Large intestine (tissue), 3 donors: ENCODE data around the gene PATL1. TPM values are rescaled to one million over a fixed set of nuclear protein-coding genes. Genes with fewer than 3 reads are reported as not detected.
A peak's percentile ranks its signal among the peaks of the same experiment; 100 is the strongest.

Experiments
- DNase-seq, 2 donors: peaks; one replicate each; pipeline versions ENCODE4 v3.0.0 to v3.0.0-alpha.2; 2013
- H3K27ac ChIP-seq: one replicate; pipeline ENCODE4 v1.5.1; 2013; ENCODE audit warnings: low read length
- H3K27me3 ChIP-seq: 2 replicates; pipeline ENCODE4 v1.6.1; 2013; ENCODE audit warnings: low read length; ENCODE audit not compliant: control insufficient read depth, insufficient read depth
- H3K36me3 ChIP-seq: 2 replicates; pipeline ENCODE4 v1.6.1; 2013; ENCODE audit warnings: low read length; ENCODE audit not compliant: control insufficient read depth, insufficient read depth
- H3K4me1 ChIP-seq: one replicate; pipeline ENCODE4 v1.6.1; 2013; ENCODE audit warnings: low read length; ENCODE audit not compliant: control insufficient read depth, insufficient read depth
- H3K4me3 ChIP-seq: one replicate; pipeline ENCODE4 v1.5.1; 2013; ENCODE audit warnings: low read length
- H3K9me3 ChIP-seq: one replicate; pipeline ENCODE4 v1.6.1; 2013; ENCODE audit warnings: mild to moderate bottlenecking, low read depth, low read length, moderate library complexity; ENCODE audit not compliant: control insufficient read depth
- WGBS: methylation state at CpG from one replicate; pipeline ENCODE4 v1.1.5; 2013; ENCODE audit warnings: low lambda C conversion rate; ENCODE audit not compliant: insufficient coverage; 5-methylcytosine and 5-hydroxymethylcytosine counted together
- polyA plus RNA-seq: library from polyadenylated mRNA; unstranded; fragments of 120-200 nt; gene quantifications from one replicate; pipeline ENCODE4 v1.2.1, GENCODE V29; 2013

Gene PATL1
- polyA plus RNA-seq, 1 donor, result 38.0 TPM

DNA sequence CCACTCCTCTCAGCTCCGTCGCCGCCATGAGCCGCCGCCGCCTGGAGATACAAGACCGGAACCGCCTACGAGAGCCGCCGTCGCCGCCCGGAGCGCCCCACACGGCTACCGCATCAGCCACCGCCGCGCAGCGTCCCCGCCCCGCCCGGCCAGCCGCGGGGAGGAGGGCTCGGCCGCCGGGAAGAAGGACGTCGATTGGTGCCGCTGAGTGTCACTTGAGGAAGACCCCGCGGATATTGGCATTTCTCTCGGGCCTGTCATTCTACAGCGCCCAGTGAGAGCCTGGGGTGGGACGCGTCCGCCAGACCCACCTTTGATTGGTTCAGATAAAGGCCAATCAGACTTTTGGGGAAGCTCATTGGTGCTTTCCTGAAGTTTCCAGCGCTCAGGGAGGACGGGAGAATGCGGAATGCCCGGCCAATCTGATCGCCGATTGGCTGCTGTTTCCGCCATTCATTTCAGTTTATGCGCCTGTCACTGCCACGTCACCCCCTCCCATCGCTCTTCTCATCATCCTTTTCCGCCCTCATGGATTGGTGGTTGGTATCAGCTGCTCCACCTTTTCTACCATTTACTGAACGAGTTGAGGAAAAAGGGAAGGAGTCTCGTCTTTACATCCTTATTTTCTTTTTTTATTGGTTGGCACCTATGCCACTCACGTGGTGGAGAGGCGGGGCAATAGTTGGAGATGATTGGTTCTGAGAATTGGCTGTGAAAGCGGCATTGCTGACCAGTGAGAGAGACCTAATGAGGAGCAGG is 53.0 kb downstream of the PATL1 start, which contains the start of gene OSBP:
Gene OSBP (minus strand): TSS at position 138 of the 759 bp plus-strand sequence. CDS start 110 bp downstream, at position 28.
- DNase-seq, result peak; percentile 100
- Histone ChIP-seq H3K36me3 (no peaks in the 10 kb centered on the region), H3K9me3 (no peaks in the 10 kb centered on the region), H3K4me3 (peak within 1 kb of the TSS; percentile 80), H3K27ac (peak within 1 kb of the TSS; percentile 89), H3K27me3 (no peaks in the 10 kb centered on the region), H3K4me1 (peaks cover 14% of the 10 kb centered on the region)
- WGBS, result 3% methylated on average over 5 of the region's 55 CpGs

DNA sequence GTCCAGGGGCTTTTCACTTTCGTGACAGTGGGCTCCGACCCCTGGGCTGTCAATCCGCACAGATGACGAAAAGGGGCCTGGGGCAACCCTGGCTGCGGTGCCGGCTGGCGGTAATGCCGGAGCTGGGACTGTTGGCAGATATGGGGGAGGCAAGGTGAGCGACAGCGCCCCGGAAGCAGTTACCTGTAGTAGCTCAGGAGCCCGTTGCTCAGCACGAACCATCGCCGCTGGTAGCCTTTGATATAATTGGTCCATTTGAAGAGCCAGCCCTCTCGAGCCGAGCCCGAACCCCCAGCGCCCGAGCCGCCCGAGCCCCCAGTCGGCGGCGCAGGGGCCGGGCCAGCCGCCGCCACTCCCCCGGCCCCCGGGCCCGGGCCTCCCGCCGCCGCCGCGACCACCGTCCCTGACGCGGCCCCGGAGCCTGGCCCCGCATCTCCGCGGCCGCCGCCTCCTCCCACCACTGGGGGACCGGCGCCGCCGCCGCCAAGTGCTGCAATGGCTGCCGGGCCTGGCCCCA is 53.7 kb downstream of the PATL1 start:
- peak overlapping the region; percentile 80 for H3K4me3 ChIP-seq
- H3K27ac ChIP-seq, result peak overlapping the region; percentile 79
- H3K27me3 ChIP-seq, result no peaks in the 10 kb centered on the region
- peaks cover 16% of the 10 kb centered on the region for H3K4me1 ChIP-seq
- WGBS, result no CpG with 5 or more reads among the region's 51 CpGs
- peak; percentile 46 to 66 for DNase-seq
- no peaks in the 10 kb centered on the region for H3K9me3 ChIP-seq
- H3K36me3 ChIP-seq, result peaks cover 3% of the 10 kb centered on the region

GRCh38 chr11:59614277-59615119 is 54.3 kb downstream of the PATL1 start:
- peak overlapping the region; percentile 79 for H3K27ac ChIP-seq
- H3K4me3 ChIP-seq, result peak overlapping the region; percentile 80
- peaks cover 7% of the 10 kb centered on the region for H3K36me3 ChIP-seq
- WGBS, result 20% methylated on average over 1 of the region's 13 CpGs
- H3K27me3 ChIP-seq, result no peaks in the 10 kb centered on the region
- H3K4me1 ChIP-seq, result peaks cover 16% of the 10 kb centered on the region
- DNase-seq, result peak in 1 of 2 donors; percentile 26
- no peaks in the 10 kb centered on the region for H3K9me3 ChIP-seq

DNA sequence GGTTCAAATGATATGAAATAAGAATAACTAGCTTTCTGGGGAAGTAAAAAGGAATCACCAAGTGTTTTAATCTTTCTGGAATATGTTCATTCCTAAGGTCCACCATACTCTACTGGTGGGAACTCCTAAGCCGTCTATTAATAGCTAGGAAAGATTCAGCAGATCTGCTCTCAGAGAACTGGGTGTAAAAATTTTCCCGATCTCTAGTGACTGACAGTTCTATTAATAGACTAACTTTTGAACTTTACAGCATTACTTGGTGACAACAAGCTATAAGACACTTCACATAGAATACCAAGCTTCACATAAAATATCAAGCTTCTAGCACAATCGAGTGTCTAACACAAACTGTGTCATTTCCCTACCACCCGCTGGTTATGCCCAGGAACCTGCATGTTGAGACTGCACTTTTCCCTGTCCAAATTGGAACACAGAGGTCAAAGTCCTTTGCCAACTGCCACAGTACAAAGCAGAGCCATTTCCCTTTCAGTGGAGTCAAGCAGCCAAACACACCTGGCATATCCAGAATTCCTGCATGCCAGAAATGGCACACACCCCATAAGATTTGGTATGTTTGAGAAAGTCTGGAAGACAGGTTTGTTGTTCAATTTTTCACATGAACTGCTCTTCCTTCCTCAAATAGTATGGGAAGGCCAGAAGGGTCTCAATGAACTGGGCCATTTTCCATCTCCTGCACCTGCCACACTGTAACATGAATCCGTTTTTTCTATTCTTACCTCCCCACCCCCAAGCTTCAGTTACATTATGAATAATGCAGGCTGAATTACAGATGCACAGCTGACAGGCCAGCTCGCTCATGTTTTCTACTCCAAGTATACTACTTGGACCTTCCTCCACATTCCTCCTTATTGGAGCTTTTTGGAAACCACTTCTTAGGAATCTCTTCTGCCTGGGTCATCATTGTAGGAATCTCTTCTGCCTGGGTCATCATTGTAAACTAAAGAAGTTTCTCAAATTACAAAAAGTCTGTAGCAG is 57.0 kb downstream of the PATL1 start:
- Histone ChIP-seq H3K4me3 (no peak overlapping the region), H3K27me3 (no peaks in the 10 kb centered on the region), H3K4me1 (peaks cover 16% of the 10 kb centered on the region), H3K36me3 (peaks cover 33% of the 10 kb centered on the region), H3K9me3 (no peaks in the 10 kb centered on the region), H3K27ac (peak overlapping the region; percentile 34)
- peak; percentile 56 to 83 for DNase-seq
- WGBS, result 30% methylated on average over 2 of the region's 6 CpGs

- peaks cover 16% of the 10 kb centered on the region for H3K4me1 ChIP-seq
- H3K4me3 ChIP-seq, result no peak overlapping the region
- H3K27me3 ChIP-seq, result no peaks in the 10 kb centered on the region
- DNase-seq, result no peak
- WGBS, result 80% methylated on average over 1 of the region's 7 CpGs
- no peaks in the 10 kb centered on the region for H3K9me3 ChIP-seq
- no peak overlapping the region for H3K27ac ChIP-seq
- H3K36me3 ChIP-seq, result peaks cover 48% of the 10 kb centered on the region
Observed at GRCh38 chr11:59610289-59610688, 58.5 kb downstream of the PATL1 start.

DNA sequence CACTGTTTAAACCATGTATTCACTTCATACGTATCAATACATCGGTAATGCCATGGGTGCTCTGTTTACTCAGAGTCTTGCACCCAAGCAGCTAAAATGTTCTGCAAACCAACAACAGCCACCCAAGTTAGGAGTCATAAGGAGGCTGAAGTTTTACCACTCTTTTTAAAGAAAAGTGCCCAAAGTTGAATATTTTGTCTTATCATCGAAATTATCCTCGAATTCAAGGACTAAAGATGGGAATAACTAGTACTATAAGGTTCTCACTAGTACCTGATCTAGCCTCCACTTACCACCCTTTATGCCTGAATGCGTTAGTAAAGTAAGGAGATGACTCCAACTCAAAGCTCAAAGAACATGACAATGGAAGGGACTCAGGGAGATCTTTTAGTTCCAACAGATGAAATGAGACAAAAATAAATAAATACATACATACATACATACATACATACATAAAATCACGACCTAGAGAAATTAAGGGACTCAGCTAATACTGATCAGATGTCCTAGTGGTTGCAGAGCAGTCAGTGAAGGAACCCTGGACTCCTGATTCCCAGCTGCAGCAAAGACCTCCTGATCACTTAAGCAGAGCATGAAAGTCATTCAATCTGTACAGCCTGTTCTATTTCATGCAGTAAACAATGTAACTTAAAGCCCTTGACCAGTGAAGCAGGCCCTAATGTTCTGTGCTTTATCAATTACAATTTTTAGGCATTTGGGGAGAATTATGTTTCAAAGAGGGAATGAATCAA is 61.0 kb downstream of the PATL1 start:
- WGBS, result 100% methylated on average over 1 of the region's 6 CpGs
- peaks cover 70% of the 10 kb centered on the region for H3K36me3 ChIP-seq
- no peaks in the 10 kb centered on the region for H3K9me3 ChIP-seq
- H3K27ac ChIP-seq, result no peak overlapping the region
- no peak overlapping the region for H3K4me3 ChIP-seq
- peaks cover 12% of the 10 kb centered on the region for H3K4me1 ChIP-seq
- no peaks in the 10 kb centered on the region for H3K27me3 ChIP-seq
- no peak for DNase-seq

GRCh38 chr11:59602432-59602831 is 66.4 kb downstream of the PATL1 start:
- peaks cover 93% of the 10 kb centered on the region for H3K36me3 ChIP-seq
- DNase-seq, result no peak
- H3K4me3 ChIP-seq, result no peak overlapping the region
- WGBS, result no CpG with 5 or more reads among the region's 6 CpGs
- no peak overlapping the region for H3K27ac ChIP-seq
- no peaks in the 10 kb centered on the region for H3K27me3 ChIP-seq
- H3K4me1 ChIP-seq, result no peaks in the 10 kb centered on the region
- H3K9me3 ChIP-seq, result no peaks in the 10 kb centered on the region

- H3K9me3 ChIP-seq, result no peaks in the 10 kb centered on the region
- H3K27ac ChIP-seq, result no peak overlapping the region
- H3K27me3 ChIP-seq, result no peaks in the 10 kb centered on the region
- no peak overlapping the region for H3K4me3 ChIP-seq
- WGBS, result no CpG with 5 or more reads among the region's 4 CpGs
- H3K36me3 ChIP-seq, result peaks cover 92% of the 10 kb centered on the region
- H3K4me1 ChIP-seq, result no peaks in the 10 kb centered on the region
- no peak for DNase-seq
Observed at GRCh38 chr11:59601788-59602187, 67.0 kb downstream of the PATL1 start.

GRCh38 chr11:59600636-59601035 is 68.2 kb downstream of the PATL1 start:
- no peak for DNase-seq
- WGBS, result 83% methylated on average over 2 of the region's 4 CpGs
- H3K36me3 ChIP-seq, result peaks cover 89% of the 10 kb centered on the region

More at GRCh38 chr11:59600636-59601035, 68.2 kb downstream of the PATL1 start:
- Histone ChIP-seq H3K27me3 (no peaks in the 10 kb centered on the region), H3K4me1 (no peaks in the 10 kb centered on the region), H3K9me3 (no peaks in the 10 kb centered on the region), H3K4me3 (no peak overlapping the region), H3K27ac (no peak overlapping the region)
